OCI-LY7 (cell line): ENCODE results near the gene DCD. TPM values are rescaled to one million over a fixed set of nuclear protein-coding genes. Genes with fewer than 3 reads are reported as not detected.

Source experiments
- BruUV-seq: library from RNA; stranded (reverse); fragments of 400-500 nt; replicated peaks from 2 replicates; lab custom pipeline; 2021; lab: Mats Ljungman, UMichigan
- CTCF ChIA-PET: fragments of 300-600 bp; sonication (Branson Sonifier 250); formaldehyde crosslinking; loops from one replicate; lab custom pipeline; 2022; ENCODE audit warnings: antibody characterized with exemption; ENCODE audit not compliant: unreplicated experiment; lab: Charles Lee
- POLR2A ChIA-PET: fragments of 300-600 bp; sonication (Branson Sonifier 250); formaldehyde crosslinking; loops from one replicate; lab custom pipeline; 2022; ENCODE audit warnings: antibody characterized with exemption; lab: Charles Lee
- DNase-seq: peaks from one replicate; pipeline ENCODE4 v3.0.0-alpha.2; 2015; ENCODE audit warnings: low spot score
- H2AFZ ChIP-seq: fragments of 200-600 bp; sonication (generic), shearing (Covaris generic); 2 replicates; pipeline ENCODE4 v1.6.1; 2014; ENCODE audit warnings: mild to moderate bottlenecking, antibody characterized with exemption, low read length, moderate library complexity
- H3K27ac ChIP-seq: fragments of 200-600 bp; sonication (generic); 2 replicates; pipeline ENCODE4 v1.5.1; 2014; ENCODE audit warnings: mixed run types, low read depth, mild to moderate bottlenecking, moderate library complexity, low read length, inconsistent platforms; ENCODE audit not compliant: poor library complexity, severe bottlenecking
- H3K36me3 ChIP-seq: fragments of 200-600 bp; sonication (generic); 2 replicates; pipeline ENCODE4 v1.6.1; 2014; ENCODE audit warnings: mild to moderate bottlenecking, antibody characterized with exemption, low read length, moderate library complexity, mixed read lengths; ENCODE audit not compliant: insufficient read depth
- H3K4me1 ChIP-seq: fragments of 200-600 bp; sonication (generic); 2 replicates; pipeline ENCODE4 v1.5.1; 2014; ENCODE audit warnings: mild to moderate bottlenecking, low read length; ENCODE audit not compliant: insufficient read depth, poor library complexity, severe bottlenecking
- H3K4me2 ChIP-seq: fragments of 200-600 bp; sonication (generic); 2 replicates; pipeline ENCODE4 v1.6.1; 2014; ENCODE audit warnings: mild to moderate bottlenecking, low read length
- H3K4me3 ChIP-seq: fragments of 200-600 bp; sonication (generic); 2 replicates; pipeline ENCODE4 v1.5.1; 2014; ENCODE audit warnings: mild to moderate bottlenecking, low read depth, low read length; ENCODE audit not compliant: poor library complexity, severe bottlenecking
- H3K79me2 ChIP-seq: fragments of 200-600 bp; sonication (generic); 2 replicates; pipeline ENCODE4 v1.6.1; 2016; ENCODE audit warnings: low read depth, mild to moderate bottlenecking, low read length, moderate library complexity, mixed read lengths; ENCODE audit not compliant: insufficient read depth
- H3K9me2 ChIP-seq: fragments of 200-600 bp; sonication (generic); 2 replicates; pipeline ENCODE4 v1.6.1; 2016; ENCODE audit warnings: mild to moderate bottlenecking, low read length, mixed read lengths; ENCODE audit not compliant: insufficient read depth
- H3K9me3 ChIP-seq: fragments of 200-600 bp; sonication (generic); 2 replicates; pipeline ENCODE4 v1.6.1; 2014; ENCODE audit warnings: mild to moderate bottlenecking, mixed run types, low read length, mixed read lengths
- H4K20me1 ChIP-seq: fragments of 200-600 bp; sonication (generic); 2 replicates; pipeline ENCODE4 v1.6.1; 2014; ENCODE audit warnings: mild to moderate bottlenecking, antibody characterized with exemption, low read length, moderate library complexity, mixed read lengths; ENCODE audit not compliant: insufficient read depth
- EZH2phosphoT487 ChIP-seq: fragments of 200-600 bp; sonication (generic); IDR thresholded peaks from 2 replicates; pipeline ENCODE4 v1.6.1; 2018; ENCODE audit warnings: low read depth, borderline replicate concordance, mild to moderate bottlenecking, mixed run types, antibody characterized with exemption, low read length, moderate library complexity, mixed read lengths
- intact Hi-C: fragments of 100-400 bp; cut with micrococcal nuclease; formaldehyde crosslinking; loops from one replicate; pipeline ENCODE4 v1.10.0; 2022; ENCODE audit not compliant: unreplicated experiment
- total RNA-seq, 2 experiments: library from RNA; depleted of rRNA in 1 of 2; stranded (reverse); fragments of >200 nt in 1 of 2; shearing (Covaris generic) in 1 of 2; gene quantifications; 2 replicates each; pipeline ENCODE4 v1.2.3, GENCODE V29; 2014 to 2022
- TF ChIP-seq, protein P1 (sequence below): fragments of 200-600 bp; sonication (generic); conservative IDR thresholded peaks from 2 replicates; pipeline ENCODE4 v1.5.1; 2014; ENCODE audit warnings: mild to moderate bottlenecking, antibody characterized with exemption, low read length, moderate library complexity, mixed read lengths

Gene DCD
- total RNA-seq, 2 experiments from 2014 or later = not detected

GRCh38 chr12:54662026-54662425, 13.9 kb upstream of the DCD start:
- DNase-seq = no peak
- ChIA-PET POLR2A (no interaction called here), CTCF (no interaction called here)
- TF ChIP-seq, protein P1, sequence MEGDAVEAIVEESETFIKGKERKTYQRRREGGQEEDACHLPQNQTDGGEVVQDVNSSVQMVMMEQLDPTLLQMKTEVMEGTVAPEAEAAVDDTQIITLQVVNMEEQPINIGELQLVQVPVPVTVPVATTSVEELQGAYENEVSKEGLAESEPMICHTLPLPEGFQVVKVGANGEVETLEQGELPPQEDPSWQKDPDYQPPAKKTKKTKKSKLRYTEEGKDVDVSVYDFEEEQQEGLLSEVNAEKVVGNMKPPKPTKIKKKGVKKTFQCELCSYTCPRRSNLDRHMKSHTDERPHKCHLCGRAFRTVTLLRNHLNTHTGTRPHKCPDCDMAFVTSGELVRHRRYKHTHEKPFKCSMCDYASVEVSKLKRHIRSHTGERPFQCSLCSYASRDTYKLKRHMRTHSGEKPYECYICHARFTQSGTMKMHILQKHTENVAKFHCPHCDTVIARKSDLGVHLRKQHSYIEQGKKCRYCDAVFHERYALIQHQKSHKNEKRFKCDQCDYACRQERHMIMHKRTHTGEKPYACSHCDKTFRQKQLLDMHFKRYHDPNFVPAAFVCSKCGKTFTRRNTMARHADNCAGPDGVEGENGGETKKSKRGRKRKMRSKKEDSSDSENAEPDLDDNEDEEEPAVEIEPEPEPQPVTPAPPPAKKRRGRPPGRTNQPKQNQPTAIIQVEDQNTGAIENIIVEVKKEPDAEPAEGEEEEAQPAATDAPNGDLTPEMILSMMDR = no peak
- TF ChIP-seq EZH2phosphoT487 = no peak
- intact Hi-C loops = no loop called here
- no TSS peak for BruUV-seq
- Histone ChIP-seq H3K4me1 (no peaks in the 10 kb centered on the region), H2AFZ (no peak overlapping the region), H3K27ac (no peak overlapping the region), H3K4me2 (no peak overlapping the region), H3K4me3 (no peak overlapping the region), H3K9me2 (no peaks in the 10 kb centered on the region), H4K20me1 (no peaks in the 10 kb centered on the region), H3K79me2 (no peaks in the 10 kb centered on the region), H3K36me3 (no peaks in the 10 kb centered on the region), H3K9me3 (no peaks in the 10 kb centered on the region)

GRCh38 chr12:54661048-54661447, 12.9 kb upstream of the DCD start:
- CTCF ChIA-PET = no interaction called here
- no TSS peak for BruUV-seq
- no peak overlapping the region for H2AFZ ChIP-seq

More at GRCh38 chr12:54661048-54661447, 12.9 kb upstream of the DCD start:
- DNase-seq = no peak
- no peak overlapping the region for H3K4me2 ChIP-seq
- H4K20me1 ChIP-seq = no peaks in the 10 kb centered on the region
- H3K9me2 ChIP-seq = no peaks in the 10 kb centered on the region
- no peaks in the 10 kb centered on the region for H3K36me3 ChIP-seq
- POLR2A ChIA-PET = interaction anchor here (1.0 kb wide), 1 partner anchor 9 kb away, joined by 5 read pairs; no protein-coding TSS in a partner anchor
- intact Hi-C loops = no loop called here
- no peaks in the 10 kb centered on the region for H3K4me1 ChIP-seq
- no peaks in the 10 kb centered on the region for H3K9me3 ChIP-seq
- no peak overlapping the region for H3K27ac ChIP-seq
- H3K4me3 ChIP-seq = no peak overlapping the region
- H3K79me2 ChIP-seq = no peaks in the 10 kb centered on the region
- TF ChIP-seq EZH2phosphoT487 = no peak
- TF ChIP-seq, protein P1 = no peak
